ENCODE results near the gene CSNK2A2.

Gene CSNK2A2

GRCh38 chr16:58200004-58200797 is 2.3 kb upstream of the CSNK2A2 start:
- DNase-seq (ENCODE audit: low read depth in 2 of 2) = no peak
- no peak overlapping the region for H3K4me3 ChIP-seq (replicated peaks in 1 of 2; ENCODE audit: low read depth in 2 of 2, low read length in 2 of 2)
- no peak for TF ChIP-seq CTCF (IDR thresholded peaks at IDR 0.05; ENCODE audit: low read depth, low read length)

GRCh38 chr16:58198803-58199411 is 1.0 kb upstream of the CSNK2A2 start:
- DNase-seq (ENCODE audit: low read depth in 2 of 2) = no peak
- no peak for TF ChIP-seq CTCF (IDR thresholded peaks at IDR 0.05; ENCODE audit: low read depth, low read length)

GRCh38 chr16:58197314-58198012 is 443 bp downstream of the CSNK2A2 start:
- DNase-seq (ENCODE audit: low read depth in 2 of 2) = no peak
- no peak for TF ChIP-seq CTCF (IDR thresholded peaks at IDR 0.05; ENCODE audit: low read depth, low read length)
- peak overlapping the region; percentile 80 to 87 for H3K4me3 ChIP-seq (replicated peaks in 1 of 2; ENCODE audit: low read depth in 2 of 2, low read length in 2 of 2)

More at GRCh38 chr16:58198803-58199411, 1.0 kb upstream of the CSNK2A2 start:
- no peak overlapping the region for H3K4me3 ChIP-seq (replicated peaks in 1 of 2; ENCODE audit: low read depth in 2 of 2, low read length in 2 of 2)

- TF ChIP-seq CTCF (IDR thresholded peaks at IDR 0.05; ENCODE audit: low read depth, low read length) = no peak
- peak overlapping the region; percentile 80 to 87 for H3K4me3 ChIP-seq (replicated peaks in 1 of 2; ENCODE audit: low read depth in 2 of 2, low read length in 2 of 2)
- DNase-seq (ENCODE audit: low read depth in 2 of 2) = peak; percentile 27 to 33
Observed at GRCh38 chr16:58196898-58197313, 1.0 kb downstream of the CSNK2A2 start.

- no peak overlapping the region for H3K4me3 ChIP-seq (replicated peaks in 1 of 2; ENCODE audit: low read depth in 2 of 2, low read length in 2 of 2)
- TF ChIP-seq CTCF (IDR thresholded peaks at IDR 0.05; ENCODE audit: low read depth, low read length) = no peak
- DNase-seq (ENCODE audit: low read depth in 2 of 2) = no peak
Observed at GRCh38 chr16:58195771-58196170, 2.1 kb downstream of the CSNK2A2 start.

- TF ChIP-seq CTCF (IDR thresholded peaks at IDR 0.05; ENCODE audit: low read depth, low read length) = no peak
- H3K4me3 ChIP-seq (replicated peaks in 1 of 2; ENCODE audit: low read depth in 2 of 2, low read length in 2 of 2) = no peak overlapping the region
- DNase-seq (ENCODE audit: low read depth in 2 of 2) = no peak
Observed at GRCh38 chr16:58195344-58195743, 2.6 kb downstream of the CSNK2A2 start.
